Gastroesophageal sphincter (tissue), 3 donors: ENCODE data around the gene TRAPPC3L.

Experiments
- POLR2A ChIP-seq, 2 donors: fragments of 450-650 bp; IDR thresholded peaks; one replicate each; pipeline ENCODE4 v1.6.1; 2017; ENCODE audit warnings: antibody characterized with exemption in 2 of 2, mild to moderate bottlenecking in 2 of 2, moderate library complexity in 1 of 2
- TF ChIP-seq, protein P1 (sequence below), 4 experiments: fragments of 200-600 bp in 2 of 4; fragments of 450-650 bp in 2 of 4; sonication (generic) in 1 of 4; IDR thresholded peaks; one replicate each; pipeline ENCODE4 v1.5.1; 2017 to 2019; ENCODE audit warnings: antibody characterized with exemption in 4 of 4, mild to moderate bottlenecking in 2 of 4, moderate library complexity in 2 of 4

DNA sequence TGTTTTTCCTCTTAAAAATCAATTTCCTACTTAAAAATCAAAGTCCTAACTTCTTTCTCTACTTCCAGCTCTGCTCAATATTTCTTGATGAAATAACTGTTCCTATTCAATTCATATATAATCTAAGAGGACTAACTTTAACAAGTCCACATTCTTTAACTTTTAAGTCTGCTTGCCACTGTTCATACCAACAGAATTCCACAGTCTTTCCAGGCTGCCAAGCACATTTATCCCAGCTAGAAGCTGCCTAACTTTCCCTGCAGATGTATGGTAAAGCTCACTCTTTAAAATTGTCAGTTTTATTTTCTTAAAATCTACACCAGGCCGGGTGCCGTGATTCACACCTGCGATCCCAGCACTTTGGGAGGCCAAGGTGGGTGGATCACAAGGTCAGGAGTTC is 72.8 kb downstream of the TRAPPC3L start:
- TF ChIP-seq, protein P1, sequence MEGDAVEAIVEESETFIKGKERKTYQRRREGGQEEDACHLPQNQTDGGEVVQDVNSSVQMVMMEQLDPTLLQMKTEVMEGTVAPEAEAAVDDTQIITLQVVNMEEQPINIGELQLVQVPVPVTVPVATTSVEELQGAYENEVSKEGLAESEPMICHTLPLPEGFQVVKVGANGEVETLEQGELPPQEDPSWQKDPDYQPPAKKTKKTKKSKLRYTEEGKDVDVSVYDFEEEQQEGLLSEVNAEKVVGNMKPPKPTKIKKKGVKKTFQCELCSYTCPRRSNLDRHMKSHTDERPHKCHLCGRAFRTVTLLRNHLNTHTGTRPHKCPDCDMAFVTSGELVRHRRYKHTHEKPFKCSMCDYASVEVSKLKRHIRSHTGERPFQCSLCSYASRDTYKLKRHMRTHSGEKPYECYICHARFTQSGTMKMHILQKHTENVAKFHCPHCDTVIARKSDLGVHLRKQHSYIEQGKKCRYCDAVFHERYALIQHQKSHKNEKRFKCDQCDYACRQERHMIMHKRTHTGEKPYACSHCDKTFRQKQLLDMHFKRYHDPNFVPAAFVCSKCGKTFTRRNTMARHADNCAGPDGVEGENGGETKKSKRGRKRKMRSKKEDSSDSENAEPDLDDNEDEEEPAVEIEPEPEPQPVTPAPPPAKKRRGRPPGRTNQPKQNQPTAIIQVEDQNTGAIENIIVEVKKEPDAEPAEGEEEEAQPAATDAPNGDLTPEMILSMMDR (IDR thresholded peaks at IDR 0.05) = no peak
- no peak for TF ChIP-seq POLR2A (IDR thresholded peaks at IDR 0.05)
